HG02763 (cell line): Measurements from ENCODE around the gene CAMTA2.
A peak's percentile ranks its signal among the peaks of the same experiment; 100 is the strongest.

Source experiments
- ATAC-seq: cut with Tn5 transposase; IDR thresholded peaks from one replicate; pipeline ENCODE4 v1.9.1; 2021; ENCODE audit warnings: mild to moderate bottlenecking, moderate library complexity; ENCODE audit not compliant: unreplicated experiment

CAMTA2 gene

DNA sequence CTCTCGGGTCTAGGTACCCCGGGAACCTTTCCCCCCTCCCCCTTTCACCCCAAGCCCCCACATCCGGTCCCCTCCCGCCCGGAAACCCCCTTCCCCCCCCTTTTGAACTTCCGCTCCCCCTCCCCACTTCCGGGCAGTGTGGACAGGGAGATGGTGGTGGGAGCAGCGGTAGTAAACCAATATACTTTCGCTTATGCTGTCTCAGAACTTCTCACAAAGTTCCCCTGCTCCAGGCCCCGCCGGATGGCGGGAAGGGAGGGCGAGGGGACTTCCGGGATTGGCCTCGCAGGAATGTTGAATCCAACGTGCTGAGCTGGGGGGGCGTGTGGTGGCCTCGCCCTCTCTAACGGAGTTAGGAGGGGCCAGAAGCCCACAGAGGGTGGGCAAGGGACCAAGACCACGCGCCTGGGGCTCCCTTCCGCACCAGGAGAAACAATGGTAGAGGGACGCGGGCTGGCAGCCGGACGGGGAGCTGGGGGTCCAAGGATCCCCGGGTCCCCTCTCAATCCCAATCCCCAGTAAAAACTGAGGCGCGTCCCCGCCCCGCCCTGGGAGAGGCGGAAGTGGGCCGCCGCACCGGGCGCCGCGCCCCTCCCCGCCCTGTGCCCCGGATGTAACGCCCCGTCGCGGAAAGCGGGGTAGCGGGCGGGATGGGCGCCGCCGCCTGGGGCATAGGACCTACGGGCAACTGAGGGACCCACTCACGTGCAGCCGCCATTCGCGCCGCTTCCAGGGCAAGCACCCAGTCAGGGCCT lies 39.9 kb downstream of the CAMTA2 start:
- peak; percentile 13 for ATAC-seq

DNA sequence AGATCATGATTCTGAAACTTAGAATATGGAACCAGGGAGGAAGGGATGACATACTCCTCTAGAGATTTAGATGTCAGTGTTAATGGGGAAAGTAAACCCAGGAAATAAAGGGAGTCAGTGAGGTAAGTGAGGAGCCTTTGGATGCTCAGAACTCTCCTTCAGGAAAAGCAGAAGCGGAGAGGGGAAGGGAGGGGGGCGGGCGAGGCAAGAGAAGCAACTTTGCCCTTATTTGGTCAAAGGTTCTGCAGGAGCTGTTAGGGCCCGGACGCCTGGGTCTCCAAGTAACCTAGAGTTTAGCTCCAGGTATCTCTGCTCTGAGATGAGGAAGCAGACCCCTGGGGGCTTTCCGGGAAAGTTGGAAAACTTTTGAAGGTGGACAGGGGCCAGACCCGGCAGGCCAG lies 40.5 kb downstream of the CAMTA2 start:
- no peak for ATAC-seq

DNA sequence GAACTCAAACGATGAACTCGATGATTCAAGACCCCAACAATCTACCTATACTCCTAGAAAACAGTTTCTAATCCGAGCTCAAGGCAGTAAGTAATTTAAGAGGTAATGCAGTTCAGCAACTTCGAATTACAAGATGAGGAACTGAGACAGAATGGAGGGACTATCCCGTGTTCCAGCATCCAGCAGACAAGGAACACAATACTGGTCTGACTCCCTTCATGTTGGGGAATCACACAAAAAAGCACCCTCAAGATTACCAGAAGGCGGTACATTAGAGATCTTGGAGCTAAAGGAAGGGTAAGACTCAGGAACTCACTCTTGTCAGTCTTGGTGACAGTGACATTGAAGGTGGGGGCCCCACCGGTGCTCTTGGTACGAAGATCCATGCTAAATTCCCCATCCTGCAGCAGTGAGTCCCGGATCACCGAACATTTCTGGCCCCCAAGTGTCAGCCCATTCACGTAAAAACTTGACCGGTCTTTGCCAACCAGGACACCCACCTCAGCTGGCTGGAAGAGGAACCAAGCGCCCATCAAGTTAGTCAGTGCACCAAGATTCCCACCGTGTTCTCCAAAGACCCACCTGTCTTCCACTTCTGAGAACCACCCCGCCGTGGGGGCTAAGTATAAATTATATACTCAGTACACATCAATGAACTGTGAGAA lies 41.0 kb downstream of the CAMTA2 start:
- ATAC-seq, result no peak

DNA sequence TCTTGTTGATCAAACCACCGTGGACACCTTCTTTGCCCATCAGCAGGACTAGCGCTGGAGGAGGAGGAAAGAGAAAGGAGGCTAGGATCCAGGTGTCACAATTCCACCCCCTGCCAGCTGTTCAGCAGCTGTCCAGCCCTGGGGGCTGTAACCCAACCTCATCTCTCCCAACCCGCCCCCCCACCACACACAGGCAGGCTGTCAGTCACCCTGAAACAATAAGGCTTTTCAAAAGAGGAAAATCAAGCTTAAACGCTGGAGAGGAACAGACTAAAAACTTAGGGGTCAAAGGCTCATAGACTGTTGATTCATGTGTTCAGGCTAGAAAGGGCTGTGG lies 41.6 kb downstream of the CAMTA2 start:
- ATAC-seq, result no peak

GRCh38 chr17:4945176-4945943 lies 42.1 kb downstream of the CAMTA2 start:
- ATAC-seq, result no peak

DNA sequence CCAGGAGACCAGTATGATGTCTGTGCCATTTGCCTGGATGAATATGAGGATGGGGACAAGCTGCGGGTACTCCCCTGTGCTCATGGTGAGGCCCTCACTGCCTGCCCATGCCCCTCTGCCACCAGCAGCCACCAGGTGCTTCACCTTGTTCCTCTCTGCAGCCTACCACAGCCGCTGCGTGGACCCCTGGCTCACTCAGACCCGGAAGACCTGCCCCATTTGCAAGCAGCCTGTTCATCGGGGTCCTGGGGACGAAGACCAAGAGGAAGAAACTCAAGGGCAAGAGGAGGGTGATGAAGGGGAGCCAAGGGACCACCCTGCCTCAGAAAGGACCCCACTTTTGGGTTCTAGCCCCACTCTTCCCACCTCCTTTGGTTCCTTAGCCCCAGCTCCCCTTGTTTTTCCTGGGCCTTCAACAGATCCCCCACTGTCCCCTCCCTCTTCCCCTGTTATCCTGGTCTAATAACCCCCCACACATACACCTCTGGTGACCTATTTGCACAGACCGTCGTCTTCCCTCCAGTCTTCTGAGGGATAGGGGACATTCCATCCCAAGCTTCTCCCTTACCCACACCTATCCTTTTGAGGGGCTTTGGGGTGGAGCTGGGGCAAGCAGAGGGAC lies 42.8 kb downstream of the CAMTA2 start:
- ATAC-seq, result no peak

DNA sequence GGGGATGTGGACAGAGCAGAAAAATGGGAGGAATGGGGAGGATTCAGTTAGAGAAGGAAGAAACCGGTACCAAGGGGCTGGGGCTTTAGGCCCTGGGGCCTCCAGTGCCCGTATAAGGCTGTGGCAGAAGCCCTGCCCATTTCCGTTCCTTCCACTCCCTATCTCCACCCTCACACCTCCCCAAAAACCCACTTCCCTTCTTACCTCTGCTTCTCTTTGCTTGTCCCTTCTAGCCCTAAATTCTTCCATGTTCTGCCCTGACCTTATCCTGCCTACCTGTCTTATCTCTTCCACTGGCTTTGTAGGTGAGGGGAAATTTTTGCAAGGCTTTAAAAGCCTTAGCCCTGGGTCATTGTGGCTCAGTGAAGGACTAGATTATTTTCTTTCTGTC lies 43.3 kb downstream of the CAMTA2 start:
- no peak for ATAC-seq

- no peak for ATAC-seq
Observed at GRCh38 chr17:4942760-4943508, 44.5 kb downstream of the CAMTA2 start.

- ATAC-seq, result no peak
Observed at GRCh38 chr17:4941319-4941610, 46.2 kb downstream of the CAMTA2 start.

GRCh38 chr17:4940555-4941318 lies 46.7 kb downstream of the CAMTA2 start:
- no peak for ATAC-seq

GRCh38 chr17:4939796-4940554 lies 47.5 kb downstream of the CAMTA2 start, which contains the start of the genes RNF167 and SLC25A11:
Gene RNF167, plus strand, starts transcription at chr17:4940268. Its CDS starts 642 bp downstream, at chr17:4940910.
Gene SLC25A11, minus strand, starts transcription at chr17:4940046. Its CDS starts 136 bp downstream, at chr17:4939910.
- peak; percentile 85 for ATAC-seq

DNA sequence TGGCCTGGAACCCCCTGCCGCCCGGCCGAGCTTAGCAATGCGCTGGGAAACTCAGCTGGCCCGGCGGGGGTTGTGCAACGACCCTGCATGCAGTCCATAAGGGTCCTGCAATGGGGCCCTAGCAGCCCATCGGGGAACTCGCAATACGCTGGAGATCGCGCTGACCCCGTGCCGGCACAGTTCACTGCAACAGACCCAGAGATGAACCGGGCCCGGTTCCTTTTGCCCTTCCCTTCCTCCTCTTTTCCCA lies 48.0 kb downstream of the CAMTA2 start:
- peak; percentile 3 for ATAC-seq

DNA sequence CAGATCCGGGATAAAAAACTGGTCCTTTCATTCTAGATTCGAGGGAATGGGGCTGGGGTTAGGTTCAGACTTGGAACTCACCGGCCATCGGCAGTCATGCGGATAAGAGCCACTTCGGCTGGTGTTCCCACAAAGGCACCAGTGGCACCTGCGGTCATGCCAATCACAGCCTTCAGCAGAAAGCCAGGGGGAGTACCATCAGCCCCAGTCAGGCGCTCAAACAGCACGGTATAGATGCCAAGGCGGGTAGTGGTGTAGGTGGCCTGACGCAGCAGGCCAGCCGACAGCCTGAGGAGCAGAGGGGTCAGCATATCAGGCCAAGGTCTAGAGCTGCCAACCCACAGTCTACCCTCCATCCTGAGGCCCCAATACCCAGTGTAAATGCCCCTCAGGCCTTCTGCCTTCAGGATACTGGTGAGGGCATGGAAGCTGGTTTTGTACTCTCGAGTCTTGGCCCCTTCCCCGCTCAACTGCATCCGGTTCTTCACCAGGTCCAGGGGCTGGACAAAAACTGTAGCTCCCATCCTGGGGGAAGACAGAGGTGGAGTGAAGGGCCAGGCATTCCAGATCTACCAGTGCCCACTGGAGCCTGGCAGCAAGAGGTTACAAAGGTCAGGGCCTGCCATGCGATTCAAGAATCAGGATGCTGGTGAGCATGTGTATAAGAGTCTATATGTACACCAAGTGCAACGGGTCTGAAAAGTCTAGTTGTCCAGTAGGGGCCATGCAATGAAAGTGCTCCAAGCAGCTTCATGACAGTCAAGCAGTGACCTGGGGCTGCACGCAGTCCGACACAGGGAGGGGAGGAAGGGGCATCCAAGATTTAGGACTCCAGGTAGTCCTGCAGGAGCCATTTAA lies 48.6 kb downstream of the CAMTA2 start:
- ATAC-seq, result no peak

- ATAC-seq, result no peak
Observed at GRCh38 chr17:4938069-4938491, 49.4 kb downstream of the CAMTA2 start.

GRCh38 chr17:4937553-4937952 lies 49.9 kb downstream of the CAMTA2 start:
- no peak for ATAC-seq

DNA sequence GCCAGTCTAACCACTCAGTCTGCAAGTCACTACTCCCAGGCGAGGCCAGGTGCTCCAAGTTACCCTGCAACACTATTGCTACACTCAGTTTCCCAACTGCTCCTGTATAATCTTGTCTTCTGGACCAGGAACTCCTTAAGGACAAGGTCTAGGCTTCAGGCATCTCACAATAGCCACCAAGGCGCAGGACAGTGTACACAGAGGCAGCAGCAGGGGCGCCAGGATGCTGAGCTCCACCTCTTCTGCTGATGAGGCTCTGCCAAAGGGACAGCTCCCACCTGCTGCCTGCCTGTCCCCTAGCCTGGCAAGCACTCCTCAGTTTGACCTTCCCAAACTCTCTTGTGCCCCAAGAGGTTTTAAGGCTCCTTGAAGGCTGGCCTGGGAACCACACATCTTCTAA lies 51.0 kb downstream of the CAMTA2 start:
- no peak for ATAC-seq

GRCh38 chr17:4935650-4936049 lies 51.8 kb downstream of the CAMTA2 start:
- ATAC-seq, result no peak

DNA sequence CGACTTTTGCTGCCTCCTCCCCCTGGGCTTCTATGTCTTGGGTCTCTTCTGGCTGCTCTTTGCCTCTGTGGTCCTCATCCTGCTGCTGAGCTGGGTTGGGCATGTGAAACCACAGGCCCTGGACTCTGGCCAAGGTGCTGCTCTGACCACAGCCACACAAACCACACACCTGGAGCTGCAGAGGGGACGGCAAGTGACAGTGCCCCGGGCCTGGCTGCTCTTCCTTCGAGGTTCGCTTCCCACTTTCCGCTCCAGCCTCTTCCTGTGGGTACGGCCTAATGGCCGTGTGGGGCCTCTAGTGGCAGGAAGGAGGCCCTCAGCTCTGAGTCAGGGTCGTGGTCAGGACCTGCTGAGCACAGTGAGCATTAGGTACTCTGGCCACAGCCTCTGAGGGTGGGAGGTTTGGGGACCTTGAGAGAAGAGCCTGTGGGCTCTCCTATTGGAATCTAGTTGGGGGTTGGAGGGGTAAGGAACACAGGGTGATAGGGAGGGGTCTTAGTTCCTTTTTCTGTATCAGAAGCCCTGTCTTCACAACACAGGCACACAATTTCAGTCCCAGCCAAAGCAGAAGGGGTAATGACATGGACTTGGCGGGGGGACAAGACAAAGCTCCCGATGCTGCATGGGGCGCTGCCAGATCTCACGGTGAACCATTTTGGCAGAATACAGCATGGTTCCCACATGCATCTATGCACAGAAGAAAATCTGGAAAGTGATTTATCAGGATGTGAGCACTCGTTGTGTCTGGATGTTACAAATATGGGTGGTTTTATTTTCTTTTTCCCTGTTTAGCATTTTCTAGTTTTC lies 53.1 kb downstream of the CAMTA2 start:
- ATAC-seq, result no peak
